ENCODE results near the gene SIMC1.

Gene SIMC1

DNA sequence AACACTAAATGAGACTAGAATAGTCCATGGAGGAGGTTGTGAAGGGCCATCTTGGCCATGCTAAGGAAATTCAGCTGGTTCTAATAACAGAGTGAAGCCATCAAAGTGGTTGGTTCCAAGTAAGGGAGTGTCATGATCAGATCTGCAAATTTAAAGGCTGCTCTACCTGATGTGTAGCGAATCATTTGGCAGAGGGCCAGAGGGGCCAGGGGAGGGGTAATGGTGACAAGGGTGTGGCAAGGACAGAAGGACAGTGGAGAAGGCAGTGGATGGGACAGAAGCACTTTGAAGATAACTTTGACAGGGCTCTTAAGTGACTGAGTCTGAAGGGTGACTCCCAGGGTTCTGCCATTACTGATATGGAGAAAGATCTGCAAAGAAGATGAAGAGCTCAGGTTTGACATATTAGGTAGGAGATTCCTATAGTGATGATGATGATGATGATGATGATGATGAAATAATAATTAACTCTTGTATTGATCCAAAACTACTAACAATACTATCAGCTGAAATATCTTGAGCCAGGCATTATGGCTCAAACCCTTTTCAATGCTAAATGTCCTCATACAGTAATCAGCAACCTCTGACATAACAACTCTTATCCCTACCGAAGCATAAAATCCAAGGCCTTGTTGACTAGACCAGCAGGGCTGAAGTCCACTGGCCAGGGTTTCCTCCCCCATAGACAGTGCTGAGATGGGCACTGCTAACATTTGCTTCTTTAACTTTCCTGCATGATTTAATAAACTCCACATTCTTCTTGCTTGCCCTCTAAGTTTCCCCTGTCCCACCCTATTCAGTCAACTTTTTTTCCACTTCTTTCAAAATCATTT, 103.3 kb downstream of the SIMC1 start:
- TF ChIP-seq, protein P1, sequence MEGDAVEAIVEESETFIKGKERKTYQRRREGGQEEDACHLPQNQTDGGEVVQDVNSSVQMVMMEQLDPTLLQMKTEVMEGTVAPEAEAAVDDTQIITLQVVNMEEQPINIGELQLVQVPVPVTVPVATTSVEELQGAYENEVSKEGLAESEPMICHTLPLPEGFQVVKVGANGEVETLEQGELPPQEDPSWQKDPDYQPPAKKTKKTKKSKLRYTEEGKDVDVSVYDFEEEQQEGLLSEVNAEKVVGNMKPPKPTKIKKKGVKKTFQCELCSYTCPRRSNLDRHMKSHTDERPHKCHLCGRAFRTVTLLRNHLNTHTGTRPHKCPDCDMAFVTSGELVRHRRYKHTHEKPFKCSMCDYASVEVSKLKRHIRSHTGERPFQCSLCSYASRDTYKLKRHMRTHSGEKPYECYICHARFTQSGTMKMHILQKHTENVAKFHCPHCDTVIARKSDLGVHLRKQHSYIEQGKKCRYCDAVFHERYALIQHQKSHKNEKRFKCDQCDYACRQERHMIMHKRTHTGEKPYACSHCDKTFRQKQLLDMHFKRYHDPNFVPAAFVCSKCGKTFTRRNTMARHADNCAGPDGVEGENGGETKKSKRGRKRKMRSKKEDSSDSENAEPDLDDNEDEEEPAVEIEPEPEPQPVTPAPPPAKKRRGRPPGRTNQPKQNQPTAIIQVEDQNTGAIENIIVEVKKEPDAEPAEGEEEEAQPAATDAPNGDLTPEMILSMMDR (IDR thresholded peaks at IDR 0.05; ENCODE audit: borderline replicate concordance, insufficient read depth, low read depth, low read length) = no peak
- H3K4me3 ChIP-seq (ENCODE audit: low read depth, low read length) = no peak overlapping the region

DNA sequence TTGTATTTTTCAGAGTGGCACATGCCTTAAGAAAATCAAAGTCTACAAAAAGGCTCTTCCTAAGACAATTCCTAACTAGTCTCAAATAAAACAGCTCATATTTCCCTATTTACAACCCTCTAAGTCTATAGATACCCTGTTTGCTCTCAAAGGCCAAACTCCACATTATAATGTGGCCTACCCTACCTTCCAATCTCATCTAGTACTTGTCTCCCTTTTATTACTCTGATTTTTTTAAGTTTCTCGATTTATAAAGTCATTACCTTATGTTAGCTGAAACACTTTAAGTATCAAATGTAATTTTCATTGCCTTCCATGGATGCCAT, 103.9 kb downstream of the SIMC1 start:
- H3K4me3 ChIP-seq (ENCODE audit: low read depth, low read length) = no peak overlapping the region

DNA sequence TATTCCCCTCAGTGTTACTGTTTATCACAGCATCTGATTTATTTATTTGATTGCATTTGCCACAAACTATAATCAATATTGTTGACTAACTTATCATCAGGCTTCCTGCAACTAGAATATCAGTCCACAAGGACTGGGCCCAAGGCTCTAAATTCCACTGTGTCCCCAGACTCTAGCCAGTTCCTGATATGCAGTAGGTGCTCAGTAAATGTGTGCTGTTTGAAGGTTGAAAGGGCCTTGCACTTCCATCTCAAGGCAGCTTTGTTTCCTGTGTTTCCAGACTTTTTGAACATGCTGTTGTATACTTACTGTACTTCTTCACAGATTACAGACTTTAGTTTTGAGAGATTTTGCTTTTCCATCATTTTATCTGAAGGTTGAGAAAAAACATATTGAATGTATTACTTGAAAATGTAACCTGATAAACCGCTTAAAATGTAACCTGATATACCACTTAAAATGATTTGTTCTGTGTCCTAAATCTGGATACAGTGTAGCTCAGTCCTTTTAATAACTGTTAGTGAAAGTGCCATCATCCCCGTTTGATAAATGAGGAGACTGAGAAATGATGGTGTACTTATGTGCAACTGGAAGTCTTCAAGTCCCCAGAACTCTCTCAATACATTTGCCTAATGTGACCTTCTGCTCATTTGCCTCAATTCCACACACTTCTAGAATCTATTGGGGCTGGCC, 104.7 kb downstream of the SIMC1 start:
- TF ChIP-seq, protein P1 (IDR thresholded peaks at IDR 0.05; ENCODE audit: borderline replicate concordance, insufficient read depth, low read depth, low read length) = no peak
- H3K4me3 ChIP-seq (ENCODE audit: low read depth, low read length) = no peak overlapping the region

More for the DNA sequence above, 103.9 kb downstream of the SIMC1 start:
- TF ChIP-seq, protein P1 (IDR thresholded peaks at IDR 0.05; ENCODE audit: borderline replicate concordance, insufficient read depth, low read depth, low read length) = no peak

DNA sequence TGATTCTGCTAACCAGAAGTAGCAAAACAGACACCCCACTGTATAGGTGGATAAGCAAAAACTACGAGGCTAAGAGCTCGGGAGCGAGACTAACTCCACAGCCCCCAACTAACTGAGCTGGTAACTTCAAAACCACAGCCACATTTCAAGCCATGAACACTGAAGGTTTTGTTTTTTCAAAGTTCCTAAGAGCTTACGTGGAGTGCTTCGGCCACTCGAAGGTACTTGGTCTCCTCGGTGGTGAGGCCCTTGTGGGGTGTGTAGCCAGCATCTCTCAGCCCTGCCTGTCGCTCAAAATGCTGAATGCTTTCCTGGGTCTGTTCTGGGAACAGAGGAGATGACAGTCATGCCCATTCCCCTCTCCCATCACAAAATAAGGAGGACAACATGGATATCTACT, 112.2 kb downstream of the SIMC1 start:
- TF ChIP-seq, protein P1 (IDR thresholded peaks at IDR 0.05; ENCODE audit: borderline replicate concordance, insufficient read depth, low read depth, low read length) = no peak
- H3K4me3 ChIP-seq (ENCODE audit: low read depth, low read length) = no peak overlapping the region

DNA sequence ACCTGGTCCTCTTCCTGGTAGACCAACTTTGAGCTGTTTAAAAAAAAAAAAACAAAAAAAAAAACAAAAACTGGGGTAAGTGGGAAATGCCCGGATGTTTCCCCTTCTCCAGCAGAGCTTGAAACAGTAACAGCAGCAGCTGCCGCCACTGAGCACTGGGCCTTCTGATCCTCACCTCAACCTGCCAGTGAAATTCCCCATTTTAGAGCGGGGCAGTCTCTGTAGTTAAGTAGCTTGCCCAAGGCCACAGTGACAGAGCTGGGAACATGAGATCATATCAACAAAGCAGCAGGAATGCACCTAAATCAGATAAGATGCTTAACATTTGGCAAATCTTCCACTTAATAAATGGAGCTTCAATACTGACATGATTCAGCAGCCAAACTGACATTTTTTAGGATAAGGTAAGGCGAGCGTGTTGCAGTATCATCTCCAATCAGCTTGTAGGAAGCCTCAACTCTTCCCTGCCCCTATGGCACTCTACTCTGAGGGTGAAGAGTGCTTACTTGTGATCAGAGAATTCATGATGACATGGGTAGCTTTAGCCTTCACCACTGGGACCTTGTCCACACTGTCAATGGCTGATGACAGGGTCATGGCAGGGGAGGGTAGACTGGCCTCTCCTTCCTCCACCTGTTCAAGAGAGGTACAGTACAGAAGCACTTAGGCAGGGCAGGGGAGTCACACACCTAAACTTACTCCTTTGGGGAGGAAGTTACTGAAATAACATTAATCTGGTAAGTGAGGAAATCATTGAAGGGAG, 114.1 kb downstream of the SIMC1 start:
- TF ChIP-seq, protein P1 (IDR thresholded peaks at IDR 0.05; ENCODE audit: borderline replicate concordance, insufficient read depth, low read depth, low read length) = no peak
- H3K4me3 ChIP-seq (ENCODE audit: low read depth, low read length) = no peak overlapping the region

DNA sequence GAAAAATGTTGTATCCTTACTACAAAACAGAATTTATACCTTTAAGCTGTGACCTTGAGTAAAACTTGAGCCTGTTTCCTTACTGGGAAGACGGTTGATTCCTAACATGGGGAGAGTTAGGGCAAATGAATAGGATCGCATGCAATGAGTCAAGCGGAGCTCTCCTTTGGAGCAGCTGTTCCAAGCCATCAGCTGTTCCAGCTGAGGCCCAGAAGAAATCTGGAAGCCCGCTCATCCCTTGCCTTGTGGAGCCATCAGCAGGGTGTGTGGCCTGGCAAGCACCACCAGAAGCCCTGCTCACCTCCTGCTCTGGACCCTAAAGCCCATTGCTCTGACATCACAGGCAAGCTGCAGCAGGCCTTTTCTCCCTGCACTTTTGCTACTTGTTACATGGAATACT, 115.3 kb downstream of the SIMC1 start:
- TF ChIP-seq, protein P1 (IDR thresholded peaks at IDR 0.05; ENCODE audit: borderline replicate concordance, insufficient read depth, low read depth, low read length) = no peak
- no peak overlapping the region for H3K4me3 ChIP-seq (ENCODE audit: low read depth, low read length)

Data from GM12875 (cell line).